NOMO-1 (cell line): ENCODE data around the gene SRP19.
"Not testable (repeated sequence)": the region's sequence is repeated elsewhere in the genome, so short reads cannot be mapped to it uniquely, and the experiment has no call there.

Experiments
- DNase-seq, 2 experiments: peaks; one replicate each; lab custom pipeline; 2025; ENCODE audit not compliant: unreplicated experiment in 2 of 2; lab: John Stamatoyannopoulos, UW

The SRP19 gene

DNA sequence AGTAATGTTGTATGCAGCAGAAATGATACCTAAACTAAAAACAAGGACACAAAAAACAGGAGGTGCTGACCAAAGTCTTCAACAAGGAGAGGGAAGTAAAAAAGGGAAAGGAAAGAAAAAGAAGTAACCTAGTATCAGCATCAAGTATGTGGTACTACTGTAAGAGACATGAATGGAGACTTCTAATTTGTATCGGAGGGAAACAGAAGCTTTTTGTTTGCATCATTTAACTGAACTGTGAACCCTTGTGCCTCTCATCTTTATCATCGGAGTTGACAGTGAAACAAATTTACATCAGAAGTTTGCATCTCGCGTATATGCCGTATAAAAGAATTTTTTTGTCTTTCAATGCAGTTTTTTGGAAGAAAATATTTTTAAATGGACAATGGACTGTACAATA is 6.3 kb downstream of the SRP19 start:
- no peak for DNase-seq

DNA sequence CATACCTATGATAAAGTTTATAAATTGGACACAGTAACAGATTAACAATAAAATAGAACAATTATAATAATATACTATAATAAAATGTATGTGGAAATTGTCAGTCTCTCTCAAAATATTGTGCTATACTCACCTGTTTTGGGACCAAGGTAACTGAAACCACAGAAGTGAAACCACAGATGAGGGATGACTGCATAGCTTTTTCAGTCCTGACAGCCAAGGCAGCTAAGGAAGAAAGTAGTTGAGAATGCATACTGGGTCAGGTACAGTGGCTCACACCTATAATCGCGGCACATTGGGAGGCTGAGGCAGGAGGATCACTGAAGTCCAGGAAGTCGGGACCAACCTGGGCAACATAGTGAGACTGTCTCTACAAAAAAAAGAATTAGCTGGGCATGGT is 8.9 kb downstream of the SRP19 start:
- DNase-seq, result no peak

DNA sequence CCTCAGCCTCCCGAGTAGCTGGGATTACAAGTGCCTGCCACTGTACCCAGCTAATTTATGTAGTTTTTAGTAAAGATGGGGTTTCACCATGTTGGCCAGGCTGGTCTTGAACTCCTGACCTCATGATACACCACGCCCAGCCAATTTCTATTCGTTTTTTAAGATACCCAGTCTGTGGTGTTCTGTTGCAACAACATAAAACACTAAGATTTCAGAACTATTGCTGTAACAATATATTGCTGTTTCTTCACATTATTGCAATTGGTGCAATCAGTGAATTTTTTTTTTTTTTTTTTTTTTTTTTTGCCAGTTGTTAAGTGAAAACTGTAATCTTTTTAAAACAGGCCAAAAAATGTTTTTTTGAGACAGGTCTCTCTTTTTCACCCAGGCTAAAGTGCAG is 9.9 kb downstream of the SRP19 start:
- peak in 1 of 2 experiments; percentile 38 for DNase-seq

DNA sequence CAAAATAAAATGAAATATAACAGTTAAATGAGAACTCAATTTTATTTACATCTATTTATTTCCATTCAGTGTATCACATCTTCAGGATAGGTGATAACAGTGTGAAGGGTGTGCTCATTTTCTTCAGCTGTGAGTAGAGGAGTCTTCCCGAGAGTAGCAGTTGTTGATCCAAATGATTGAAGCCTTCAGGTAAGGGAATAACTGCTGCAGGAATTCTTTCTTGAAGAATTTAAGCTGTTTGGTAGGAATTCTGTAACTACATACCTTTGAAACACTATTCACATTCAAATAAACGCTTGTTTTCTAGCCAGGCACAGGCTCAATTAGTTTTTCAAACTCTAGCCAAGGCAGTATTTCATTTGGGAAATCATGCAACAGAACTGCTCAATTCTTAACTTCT is 15.3 kb downstream of the SRP19 start:
- no peak for DNase-seq

DNA sequence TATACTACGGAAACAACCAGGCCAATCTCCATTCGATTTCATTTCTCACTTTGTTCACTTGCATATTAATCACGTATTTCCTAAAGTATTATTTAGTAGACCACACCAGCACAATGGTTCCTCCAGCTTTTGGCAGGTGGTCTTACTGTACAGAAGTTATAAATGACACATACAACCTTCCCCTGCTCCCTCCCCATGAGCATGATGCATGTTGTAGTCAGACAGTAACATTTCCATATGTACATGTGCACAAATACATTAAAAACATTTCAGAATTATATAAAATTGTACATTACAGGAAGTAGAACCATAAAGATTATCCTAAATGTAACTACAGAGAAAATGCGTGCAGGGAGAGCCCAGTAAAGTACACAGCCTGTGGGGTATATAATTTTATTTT is 17.0 kb downstream of the SRP19 start:
- no peak for DNase-seq

DNA sequence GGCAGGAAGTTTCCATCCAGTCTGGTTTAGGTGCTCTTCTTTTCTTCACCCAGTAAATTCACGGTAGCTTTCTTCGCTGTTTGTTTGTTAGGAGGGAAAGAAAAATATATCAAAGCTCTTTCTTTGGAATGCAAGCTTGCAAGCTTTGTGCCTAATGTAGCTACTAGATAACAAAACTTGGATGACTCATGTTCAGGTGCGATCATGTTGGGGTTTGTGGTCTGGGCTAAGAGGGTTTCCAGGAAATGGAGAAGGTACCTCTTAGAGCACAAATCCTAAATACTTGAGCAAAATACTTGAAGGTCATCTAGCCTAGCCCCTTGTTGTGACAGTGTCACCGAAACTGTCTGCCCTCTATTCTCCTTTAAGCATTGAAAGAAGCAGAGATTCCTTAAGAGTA is 17.7 kb downstream of the SRP19 start:
- DNase-seq, result no peak

DNA sequence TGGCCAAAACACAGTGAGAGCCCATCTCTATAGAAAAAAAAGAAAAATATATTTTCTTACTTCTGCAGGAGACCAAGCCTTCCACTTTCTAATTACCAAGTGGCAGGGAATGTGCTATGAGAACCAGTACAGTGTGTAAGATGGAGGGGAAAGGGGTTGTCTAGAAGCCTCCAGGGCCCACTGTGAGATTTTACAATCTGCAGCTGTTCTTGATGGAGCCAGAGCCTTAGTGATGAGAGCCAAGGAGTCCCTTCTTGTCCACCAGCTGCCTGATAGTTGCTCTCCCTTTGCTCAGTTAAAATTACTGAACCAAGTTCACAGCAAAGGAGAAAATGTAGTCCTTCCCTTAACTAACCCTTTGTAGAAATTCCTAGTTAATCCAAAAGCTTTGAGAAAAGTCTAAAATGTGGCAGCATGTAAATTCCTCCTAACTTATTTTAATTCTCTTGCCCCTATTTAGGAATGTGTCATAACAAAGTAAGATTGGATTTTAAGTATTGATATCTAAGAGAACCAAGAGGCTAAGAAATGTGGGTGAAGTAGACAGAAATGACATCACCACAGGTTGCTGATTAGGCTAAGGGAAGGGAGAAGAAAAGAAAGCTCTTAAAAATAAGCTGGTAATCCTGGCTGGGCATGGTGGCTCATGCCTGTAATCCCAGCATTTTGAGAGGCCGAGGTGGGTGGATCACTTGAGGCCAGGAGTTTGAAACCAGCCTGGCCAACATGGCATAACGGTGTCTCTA is 19.3 kb downstream of the SRP19 start:
- no peak for DNase-seq

DNA sequence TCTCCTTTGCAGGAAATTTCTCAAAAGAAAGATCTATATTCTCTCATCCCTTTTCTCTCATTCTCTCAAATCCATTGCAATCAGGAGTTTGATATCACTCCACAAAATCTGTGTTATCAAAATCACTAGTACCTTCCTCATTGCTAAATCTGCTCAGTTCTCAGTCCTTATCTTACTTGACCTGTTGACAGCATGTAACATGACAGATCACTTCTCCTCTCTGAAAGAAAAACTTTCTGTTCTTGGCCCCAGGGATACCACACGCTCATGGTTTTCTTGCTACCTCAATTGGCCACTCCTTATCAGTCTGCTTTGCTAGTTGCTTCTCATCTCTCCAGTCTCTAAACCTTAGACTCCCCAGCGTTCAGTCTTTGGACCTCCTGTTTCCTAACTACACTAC is 22.1 kb downstream of the SRP19 start:
- no peak for DNase-seq

DNA sequence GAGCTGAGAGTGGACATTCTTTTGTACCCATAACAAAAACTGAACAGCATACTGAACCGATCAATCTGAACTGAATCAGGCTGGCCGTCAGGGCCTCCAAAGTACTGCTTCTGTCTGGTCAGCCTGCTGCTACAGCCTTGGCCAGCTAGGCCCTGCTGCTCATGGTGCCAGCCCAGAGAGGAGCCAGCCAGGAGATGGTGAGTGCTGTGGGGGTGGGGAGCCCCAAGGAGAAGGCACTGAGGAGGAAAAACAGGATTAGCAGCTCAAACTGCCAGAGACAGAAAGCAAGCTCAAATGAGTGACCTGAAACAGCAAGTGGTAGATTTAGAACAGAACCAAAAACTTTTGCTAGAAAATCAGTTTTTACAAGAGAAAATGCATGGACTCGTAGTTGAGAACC is 23.9 kb downstream of the SRP19 start:
- no peak for DNase-seq

DNA sequence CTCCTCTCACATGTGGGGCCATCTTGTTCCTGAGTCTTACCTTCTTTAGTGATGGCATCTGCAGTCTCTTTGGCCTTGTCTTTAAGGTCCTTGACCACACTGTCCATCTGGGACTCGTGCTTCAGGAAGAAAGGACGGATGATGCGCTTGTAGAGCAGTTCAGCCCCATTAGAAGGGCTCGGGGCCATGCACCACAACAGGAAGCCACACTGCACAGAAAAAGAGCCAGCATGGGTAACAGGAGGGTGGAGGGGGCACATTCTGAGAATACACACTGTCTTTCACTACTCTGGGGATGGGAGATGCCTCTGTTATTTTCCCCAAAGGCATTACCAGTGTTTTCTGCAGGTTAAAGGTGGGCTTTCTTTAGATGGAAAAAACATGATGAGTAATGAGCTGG is 25.9 kb downstream of the SRP19 start:
- DNase-seq, result no peak

DNA sequence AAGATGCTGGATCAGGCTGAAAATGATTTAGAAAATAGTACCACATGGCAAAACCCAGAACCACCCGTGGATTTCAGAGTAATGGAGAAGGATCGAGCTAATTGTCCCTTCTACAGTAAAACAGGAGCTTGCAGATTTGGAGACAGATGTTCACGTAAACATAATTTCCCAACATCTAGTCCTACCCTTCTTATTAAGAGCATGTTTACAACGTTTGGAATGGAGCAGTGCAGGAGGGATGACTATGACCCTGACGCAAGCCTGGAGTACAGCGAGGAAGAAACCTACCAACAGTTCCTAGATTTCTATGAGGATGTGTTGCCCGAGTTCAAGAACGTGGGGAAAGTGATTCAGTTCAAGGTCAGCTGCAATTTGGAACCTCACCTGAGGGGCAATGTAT is 31.0 kb downstream of the SRP19 start:
- not testable (repeated sequence) for DNase-seq

DNA sequence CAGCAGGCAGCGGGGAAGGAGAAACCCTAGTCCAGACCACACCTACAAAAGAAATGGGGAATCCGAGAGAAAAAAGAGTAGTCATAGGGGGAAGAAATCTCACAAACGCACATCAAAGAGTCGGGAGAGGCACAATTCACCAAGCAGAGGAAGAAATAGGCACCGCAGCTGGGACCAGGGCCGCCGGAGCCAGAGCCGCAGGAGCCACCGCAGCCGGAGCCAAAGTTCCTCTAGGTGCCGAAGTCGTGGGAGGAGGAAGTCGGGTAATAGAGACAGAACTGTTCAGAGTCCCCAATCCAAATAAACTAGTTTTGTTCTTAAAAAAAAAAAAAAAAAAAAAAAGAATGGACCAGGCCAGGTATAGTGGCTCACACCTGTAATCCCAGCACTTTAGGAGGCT is 31.7 kb downstream of the SRP19 start:
- no peak for DNase-seq

DNA sequence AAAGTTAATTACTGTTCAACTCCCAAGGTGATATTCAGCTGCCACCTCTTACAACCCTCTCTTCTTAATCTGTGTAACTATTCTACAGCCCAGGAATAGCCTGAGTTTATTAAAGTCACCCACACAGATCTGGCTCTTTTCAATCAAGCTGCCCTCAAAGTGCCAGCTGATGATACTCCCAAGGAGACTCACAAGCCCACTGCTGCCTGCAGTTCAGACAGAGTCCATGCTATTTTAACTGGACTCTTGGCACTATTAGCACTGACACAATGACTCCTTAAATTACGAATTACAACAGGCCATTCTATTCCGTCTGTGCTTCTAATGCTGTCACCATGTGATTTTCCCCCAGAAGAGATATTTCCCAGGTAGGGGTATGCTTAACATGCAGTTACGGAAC is 34.6 kb downstream of the SRP19 start:
- DNase-seq, result no peak

DNA sequence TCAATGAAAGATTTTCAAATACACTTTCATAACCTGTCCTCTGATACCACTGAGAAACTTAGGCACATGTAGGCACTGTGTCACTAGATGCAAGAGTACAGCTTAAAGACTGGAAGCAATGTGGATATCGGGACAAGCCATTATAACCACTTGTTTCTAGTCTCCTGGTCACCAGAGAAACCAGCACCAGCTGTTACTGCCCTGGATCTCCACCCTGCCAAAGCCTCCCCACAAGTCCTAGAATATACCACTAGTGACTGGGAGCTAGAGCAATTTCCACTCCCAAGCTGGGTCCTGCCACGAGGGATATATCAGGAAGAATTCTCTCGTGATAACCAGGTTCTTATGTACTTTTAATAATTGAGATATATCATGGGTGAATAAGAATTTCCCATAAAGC is 41.5 kb downstream of the SRP19 start:
- no peak for DNase-seq

DNA sequence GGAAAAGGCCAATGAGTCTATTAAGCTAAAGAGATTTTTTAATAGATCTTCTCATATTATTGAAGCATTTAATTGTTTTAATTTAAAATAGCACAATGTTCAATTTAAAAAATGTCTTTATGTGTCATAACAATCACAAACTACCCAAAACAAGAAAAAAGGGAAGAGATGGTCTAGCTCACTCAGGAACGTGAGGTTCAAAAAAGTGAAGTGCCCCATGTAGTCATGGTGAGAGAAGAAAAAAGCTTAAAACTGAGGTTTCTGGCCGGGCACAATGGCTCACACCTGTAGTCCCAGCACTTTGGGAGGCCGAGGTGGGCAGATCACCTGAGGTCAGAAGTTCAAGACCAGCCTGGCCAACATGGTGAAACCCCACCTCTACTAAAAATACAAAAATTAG is 43.9 kb downstream of the SRP19 start:
- DNase-seq, result peak in 1 of 2 experiments; percentile 33

DNA sequence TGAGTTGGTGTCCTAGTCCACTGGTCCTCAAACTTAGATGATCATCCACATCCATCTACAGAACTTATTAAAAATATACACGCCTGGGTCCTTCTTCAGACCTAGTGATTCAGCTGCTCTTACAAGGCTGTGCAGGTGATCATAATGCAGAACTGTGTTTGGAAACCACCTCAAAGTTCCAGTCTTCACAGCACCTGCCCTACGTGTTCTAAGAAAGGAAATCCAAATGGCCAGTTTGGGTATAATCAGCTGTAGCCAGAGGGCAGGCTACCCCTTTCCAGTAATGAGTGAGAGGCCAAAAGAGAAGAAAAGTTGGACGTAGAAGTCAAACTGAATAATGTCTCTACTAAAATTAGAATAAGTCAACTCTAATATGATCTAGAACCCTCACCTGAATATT is 45.5 kb downstream of the SRP19 start:
- DNase-seq, result no peak

DNA sequence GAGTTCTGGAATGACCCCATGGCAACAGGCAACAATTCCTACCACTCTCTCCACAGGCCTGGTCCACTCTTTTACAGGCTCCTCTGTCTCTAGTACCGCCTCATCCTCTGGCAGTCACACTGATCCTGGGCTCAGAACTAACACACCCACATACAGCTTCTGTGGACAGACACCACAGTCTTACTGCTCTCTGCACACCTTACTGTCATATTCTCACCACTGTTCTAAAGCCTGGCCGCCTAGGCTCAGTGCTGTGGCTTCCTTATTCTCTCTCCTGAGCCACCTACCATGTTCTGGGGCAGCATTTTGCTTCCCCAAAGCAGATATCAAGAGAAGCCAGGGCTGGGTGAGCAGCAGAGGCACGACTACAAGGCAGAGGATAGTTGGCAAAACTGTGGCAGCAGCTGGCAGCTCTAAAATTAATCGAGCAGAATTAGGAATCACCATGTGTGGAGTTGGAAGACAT is 46.1 kb downstream of the SRP19 start:
- DNase-seq, result no peak

DNA sequence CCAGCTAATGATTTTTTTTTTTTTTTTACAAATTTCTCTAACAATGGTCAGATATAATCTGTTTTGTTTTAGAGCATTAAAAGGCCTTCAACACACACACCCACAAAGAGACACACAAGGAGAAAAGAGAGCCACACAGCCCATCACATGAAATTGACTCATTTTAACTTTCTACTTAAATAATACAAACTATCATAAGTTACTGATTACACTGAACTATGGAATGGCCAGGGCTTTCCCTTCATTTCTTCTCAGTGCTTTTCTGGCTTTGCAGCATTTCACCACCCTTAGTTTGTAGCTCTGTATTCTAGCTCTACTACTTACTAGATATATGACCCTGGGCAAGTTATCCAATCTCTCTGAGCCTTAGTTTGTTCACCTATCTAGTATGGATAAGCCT is 47.8 kb downstream of the SRP19 start:
- DNase-seq, result no peak

DNA sequence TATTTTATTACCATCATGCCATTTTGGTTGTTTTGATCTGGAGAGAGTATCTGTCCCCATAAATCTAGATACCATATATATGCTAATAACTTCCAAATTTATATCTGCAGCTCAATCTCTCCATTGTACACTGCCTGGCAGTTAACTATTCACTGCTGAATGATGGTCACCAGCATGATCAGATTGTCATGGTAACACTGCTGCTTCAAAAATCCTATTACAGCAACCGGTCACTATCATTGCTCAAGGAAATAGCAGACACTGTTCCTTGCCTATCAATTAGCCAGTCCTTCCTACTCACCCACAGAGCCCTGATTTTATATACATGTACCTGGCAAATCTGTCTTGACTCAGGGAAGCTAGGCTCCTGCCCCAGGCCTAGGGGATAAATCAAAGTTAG is 49.4 kb downstream of the SRP19 start:
- no peak for DNase-seq

DNA sequence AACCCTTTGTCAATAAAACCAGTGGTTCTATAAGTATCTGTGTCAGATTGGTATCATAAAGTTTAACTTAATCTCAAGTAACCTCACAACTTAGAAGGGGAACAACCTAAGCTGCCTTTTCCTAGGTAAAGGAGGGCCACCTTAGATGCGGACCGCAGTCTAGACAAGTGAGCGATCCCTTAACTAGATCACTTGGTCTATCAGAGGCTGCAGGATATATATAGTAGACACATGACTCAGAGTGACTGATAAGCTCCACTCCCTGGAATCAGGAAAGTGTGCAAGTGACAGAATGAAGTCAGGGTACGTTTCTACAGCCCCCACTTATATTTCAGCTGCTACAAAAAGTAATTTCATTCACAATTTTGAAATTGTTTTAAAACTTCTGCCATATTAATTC is 53.5 kb downstream of the SRP19 start:
- no peak for DNase-seq

DNA sequence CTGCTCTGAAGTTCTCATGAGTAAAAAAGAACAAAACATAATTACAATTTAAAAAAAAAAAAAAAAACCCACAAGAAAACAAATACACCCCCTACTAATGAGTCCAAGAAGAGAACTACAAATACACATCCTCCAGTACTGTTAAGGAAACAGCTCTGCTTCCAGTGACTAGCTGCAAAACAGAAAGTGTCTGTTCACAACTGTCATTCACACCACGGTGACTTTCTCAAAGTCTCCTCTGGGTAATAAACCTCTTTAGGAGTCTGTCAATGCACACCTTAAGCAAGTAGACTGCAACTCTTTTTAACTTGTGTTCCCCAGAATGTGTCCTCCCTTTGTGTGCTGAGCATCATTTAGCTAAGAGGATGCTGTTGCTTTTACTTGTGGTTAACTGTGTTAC is 54.7 kb downstream of the SRP19 start:
- no peak for DNase-seq

DNA sequence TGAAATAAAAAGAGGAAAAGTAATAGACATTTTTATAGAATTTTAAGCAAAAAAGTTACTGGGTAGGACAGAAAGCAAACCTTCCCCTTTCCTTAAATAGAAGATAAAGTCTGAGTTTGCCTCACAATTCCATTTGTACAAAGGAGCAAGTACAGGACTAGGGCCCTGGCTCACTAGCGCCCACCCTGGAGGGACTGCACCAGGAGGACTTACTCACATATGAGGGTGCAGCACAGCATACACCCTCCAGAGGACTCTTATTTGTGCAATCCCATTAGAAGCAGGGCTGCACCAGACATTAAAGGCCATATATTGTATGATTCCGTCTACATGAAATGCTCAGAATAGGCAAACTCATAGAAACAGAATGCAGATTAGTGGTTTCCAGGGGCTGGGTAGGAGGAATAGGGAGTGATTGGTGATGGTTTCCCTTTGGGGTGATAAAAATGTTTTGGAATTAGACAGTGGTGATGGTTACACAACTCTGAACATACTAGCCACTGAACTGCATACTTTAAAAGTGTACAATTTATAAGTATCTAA is 56.4 kb downstream of the SRP19 start:
- no peak for DNase-seq

DNA sequence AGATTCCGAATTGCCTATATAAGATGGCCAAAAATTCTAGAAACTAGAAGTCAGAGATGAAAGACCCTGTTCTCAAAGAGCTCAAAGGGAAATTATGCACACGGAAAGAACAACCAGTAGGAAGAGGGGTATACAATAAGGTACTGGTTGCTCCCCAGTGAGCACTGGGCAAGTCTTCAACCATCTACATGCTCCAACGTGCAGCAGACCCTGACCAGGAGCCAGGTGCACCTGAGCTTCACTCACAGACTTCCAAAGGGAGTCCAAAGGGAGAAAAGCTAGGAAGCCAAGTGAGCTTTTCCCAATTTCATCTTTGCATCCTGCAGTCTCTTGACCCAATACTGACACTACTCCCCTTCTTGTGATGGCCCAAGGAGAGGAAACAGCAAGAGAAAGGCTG is 57.0 kb downstream of the SRP19 start:
- DNase-seq, result no peak
